WTC11 (cell line): Measurements from ENCODE around the gene TCF15. TPM values are rescaled to one million over a fixed set of nuclear protein-coding genes. Genes with fewer than 3 reads are reported as not detected.

Source experiments
- ATAC-seq: fragments of 200-7000 bp; cut with Tn5 transposase; 2 replicates; pipeline ENCODE4 v1.10.0; 2021; ENCODE audit warnings: mild to moderate bottlenecking, moderate library complexity
- CTCF ChIA-PET: fragments of 300-600 bp; sonication (Branson Sonifier 250); formaldehyde crosslinking; loops from one replicate; lab custom pipeline; 2021; ENCODE audit warnings: antibody characterized with exemption; lab: Charles Lee
- POLR2A ChIA-PET: fragments of 350-600 bp; sonication (Branson Sonifier 250); formaldehyde crosslinking; loops from one replicate; lab custom pipeline; 2021; ENCODE audit warnings: antibody characterized with exemption; lab: Charles Lee
- DNase-seq: peaks from one replicate; pipeline ENCODE4 v3.0.0; 2021; ENCODE audit warnings: low spot score
- H3K27ac Mint-ChIP-seq: 2 replicates; pipeline ENCODE4 v1.8.0; 2021; ENCODE audit warnings: mixed read lengths
- H3K27me3 Mint-ChIP-seq: 2 replicates; pipeline ENCODE4 v1.8.0; 2021; ENCODE audit warnings: low read depth, mild to moderate bottlenecking, moderate library complexity, mixed read lengths
- H3K36me3 Mint-ChIP-seq: 2 replicates; pipeline ENCODE4 v1.8.0; 2021; ENCODE audit warnings: mixed read lengths
- H3K4me1 Mint-ChIP-seq: 2 replicates; pipeline ENCODE4 v1.8.0; 2022; ENCODE audit warnings: mixed read lengths
- H3K4me3 Mint-ChIP-seq: 2 replicates; pipeline ENCODE4 v1.8.0; 2021; ENCODE audit warnings: mild to moderate bottlenecking, moderate library complexity, mixed read lengths
- H3K9me3 Mint-ChIP-seq: 2 replicates; pipeline ENCODE4 v1.8.0; 2021; ENCODE audit warnings: mixed read lengths
- CTCF ChIP-seq: fragments of 200-600 bp; IDR thresholded peaks from 2 replicates; pipeline ENCODE4 v1.8.0; 2022; ENCODE audit warnings: antibody characterized with exemption
- E2F5 ChIP-seq: sonication (generic); formaldehyde crosslinking; IDR thresholded peaks from 2 replicates; pipeline ENCODE4 v1.8.1; 2022; ENCODE audit warnings: mild to moderate bottlenecking, moderate library complexity, missing genetic modification reagents
- ETV6 ChIP-seq: sonication (generic); formaldehyde crosslinking; IDR thresholded peaks from 2 replicates; pipeline ENCODE4 v1.8.1; 2022; ENCODE audit warnings: mild to moderate bottlenecking, missing genetic modification reagents
- GRHL2 ChIP-seq: fragments of 250-450 bp; sonication (Bioruptor Pico); IDR thresholded peaks from 2 replicates; pipeline ENCODE4 v1.8.0; 2022; ENCODE audit warnings: mild to moderate bottlenecking, moderate library complexity; ENCODE audit not compliant: insufficient replicate concordance, severe bottlenecking
- HMGXB4 ChIP-seq: sonication (generic); formaldehyde crosslinking; IDR thresholded peaks from 2 replicates; pipeline ENCODE4 v1.8.1; 2023; ENCODE audit warnings: mild to moderate bottlenecking, moderate library complexity, missing genetic modification reagents
- NFE2L1 ChIP-seq: sonication (generic); formaldehyde crosslinking; IDR thresholded peaks from 2 replicates; pipeline ENCODE4 v1.8.1; 2023; ENCODE audit warnings: missing genetic modification reagents
- RELA ChIP-seq: sonication (generic); formaldehyde crosslinking; IDR thresholded peaks from 2 replicates; pipeline ENCODE4 v1.8.1; 2022; ENCODE audit warnings: missing genetic modification reagents, mild to moderate bottlenecking, borderline replicate concordance
- SP1 ChIP-seq: sonication (generic); formaldehyde crosslinking; conservative IDR thresholded peaks from 2 replicates; pipeline ENCODE4 v1.8.1; 2022; ENCODE audit warnings: missing genetic modification reagents
- STAT6 ChIP-seq: sonication (generic); formaldehyde crosslinking; conservative IDR thresholded peaks from 2 replicates; pipeline ENCODE4 v1.8.1; 2023; ENCODE audit warnings: mild to moderate bottlenecking, low read depth, missing genetic modification reagents, moderate library complexity
- TEAD4 ChIP-seq: sonication (generic); formaldehyde crosslinking; IDR thresholded peaks from 2 replicates; pipeline ENCODE4 v1.8.0; 2022; ENCODE audit warnings: mild to moderate bottlenecking, missing genetic modification reagents
- ZBTB43 ChIP-seq: sonication (generic); formaldehyde crosslinking; IDR thresholded peaks from 2 replicates; pipeline ENCODE4 v1.8.1; 2023; ENCODE audit warnings: mild to moderate bottlenecking, missing genetic modification reagents
- ZMAT4 ChIP-seq: fragments of 250-450 bp; sonication (Bioruptor Pico); IDR thresholded peaks from 2 replicates; pipeline ENCODE4 v1.9.0; 2021; ENCODE audit warnings: mild to moderate bottlenecking
- ZNF219 ChIP-seq: sonication (generic); formaldehyde crosslinking; IDR thresholded peaks from 2 replicates; pipeline ENCODE4 v1.8.0; 2023; ENCODE audit warnings: missing genetic modification reagents, mild to moderate bottlenecking, borderline replicate concordance
- ZNF532 ChIP-seq: fragments of 250-450 bp; sonication (Bioruptor Pico); IDR thresholded peaks from 2 replicates; pipeline ENCODE4 v1.9.0; 2021; ENCODE audit warnings: mild to moderate bottlenecking, borderline replicate concordance
- total RNA-seq: library from RNA; stranded (reverse); gene quantifications from 3 replicates; pipeline ENCODE4 v1.2.3, GENCODE V29; 2021

Gene TCF15
- total RNA-seq, 1 experiment from 2014 or later: 3.8 TPM

GRCh38 chr20:573414-574296, 36.5 kb downstream of the TCF15 start (continued):
- no peak for TF ChIP-seq CTCF
- no peak for TF ChIP-seq ZNF219
- TF ChIP-seq, all 79 proteins: peak for 0

GRCh38 chr20:572727-573126, 37.4 kb downstream of the TCF15 start:
- no peak overlapping the region for H3K4me3 Mint-ChIP-seq
- no peaks in the 10 kb centered on the region for H3K36me3 Mint-ChIP-seq
- DNase-seq: no peak
- H3K9me3 Mint-ChIP-seq: no peaks in the 10 kb centered on the region
- H3K27ac Mint-ChIP-seq: no peak overlapping the region
- ChIA-PET CTCF (interaction anchor here (1.3 to 5.4 kb wide), 5 partner anchors 11 to 167 kb away, joined by 4 to 46 read pairs (median 22); no protein-coding TSS in a partner anchor), POLR2A (interaction anchor here (0.8 kb wide), 1 partner anchor 73 kb away, joined by 3 read pairs; no protein-coding TSS in a partner anchor)
- no peak for ATAC-seq
- H3K4me1 Mint-ChIP-seq: peaks cover 57% of the 10 kb centered on the region
- TF ChIP-seq HMGXB4 (CRISPR knock-in tag): no peak
- no peak for TF ChIP-seq ZMAT4 (CRISPR knock-in tag)
- no peak for TF ChIP-seq GRHL2 (CRISPR knock-in tag)
- no peak for TF ChIP-seq NFE2L1 (CRISPR knock-in tag)
- TF ChIP-seq TEAD4 (CRISPR knock-in tag): no peak
- TF ChIP-seq STAT6 (CRISPR knock-in tag): no peak
- TF ChIP-seq ZBTB43 (CRISPR knock-in tag): no peak
- peaks cover 6% of the 10 kb centered on the region; the same call in 1 of the 2 replicates for H3K27me3 Mint-ChIP-seq

GRCh38 chr20:571754-572441, 38.2 kb downstream of the TCF15 start:
- H3K4me1 Mint-ChIP-seq: peaks cover 56% of the 10 kb centered on the region
- ATAC-seq (peak; percentile 53), DNase-seq (peak; percentile 60)
- ChIA-PET CTCF (interaction anchor here (0.8 to 5.1 kb wide), 7 partner anchors 10 to 167 kb away, joined by 3 to 46 read pairs (median 7); no protein-coding TSS in a partner anchor), POLR2A (interaction anchor here (0.6 to 0.7 kb wide), 2 partner anchors 9 to 69 kb away, joined by 3 read pairs; no protein-coding TSS in a partner anchor)
- H3K9me3 Mint-ChIP-seq: no peaks in the 10 kb centered on the region
- H3K4me3 Mint-ChIP-seq: peak overlapping the region; percentile 22
- no peak overlapping the region for H3K27ac Mint-ChIP-seq
- H3K27me3 Mint-ChIP-seq: peaks cover 6% of the 10 kb centered on the region; the same call in 1 of the 2 replicates
- H3K36me3 Mint-ChIP-seq: no peaks in the 10 kb centered on the region
- TF ChIP-seq RELA (CRISPR knock-in tag) (no peak), E2F5 (no peak), ZNF532 (CRISPR knock-in tag) (no peak), SP1 (0 out of 2 replicates have a peak, but pooled peaks have one; percentile 26), ETV6 (CRISPR knock-in tag) (0 out of 2 replicates have a peak, but pooled peaks have one; percentile 12), TEAD4 (CRISPR knock-in tag) (no peak)
